ENCODE results near the gene MBD5.

Gene MBD5

DNA sequence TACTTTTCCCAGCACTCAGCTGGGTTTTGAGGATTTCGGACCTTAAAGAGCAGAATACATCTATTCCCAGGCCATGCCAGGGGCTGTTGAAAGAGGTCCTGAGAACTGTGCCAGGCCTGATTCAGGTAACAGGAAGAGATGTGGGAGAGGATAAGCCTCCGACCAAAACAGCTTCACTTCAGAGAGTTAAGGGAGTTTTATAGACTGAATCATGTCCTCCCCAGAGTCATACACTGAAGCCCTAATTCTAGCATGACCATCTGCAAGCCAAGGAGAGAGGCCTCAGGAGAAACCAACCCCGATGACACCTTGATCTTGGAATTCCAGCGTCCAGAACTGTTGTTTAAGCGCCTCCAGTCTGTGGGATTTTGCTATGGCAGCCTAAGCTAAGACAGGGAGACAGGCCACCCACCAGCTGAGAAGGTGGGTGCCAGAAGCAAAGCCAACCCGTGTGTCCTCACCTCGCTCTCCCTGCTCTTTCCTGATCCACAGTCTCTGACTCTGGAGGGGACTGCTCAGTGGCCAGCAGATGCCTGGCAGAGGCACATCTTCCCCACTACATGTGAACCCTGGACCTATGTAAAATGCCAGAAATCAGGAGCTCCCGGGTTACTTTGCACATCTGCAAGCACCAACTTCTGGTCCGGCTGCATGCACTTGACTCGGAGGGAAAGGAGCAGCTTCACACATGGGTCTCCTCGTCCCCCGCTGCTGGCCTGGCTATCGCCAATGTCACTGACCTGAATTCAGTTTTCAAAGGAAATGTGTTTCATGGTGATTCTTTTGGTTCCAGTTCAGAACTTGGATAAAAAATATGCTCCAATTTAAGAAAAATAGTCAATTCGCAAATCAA is 506.8 kb downstream of the MBD5 start:
- DNase-seq (ENCODE audit: low read depth) = no peak
- H3K4me3 ChIP-seq (ENCODE audit: low read length) = no peak overlapping the region
- no peak for TF ChIP-seq CTCF (IDR thresholded peaks at IDR 0.05; ENCODE audit: insufficient read depth, low read depth, low read length, missing control alignments)

GRCh38 chr2:148528356-148529064 is 507.6 kb downstream of the MBD5 start:
- no peak overlapping the region for H3K4me3 ChIP-seq (ENCODE audit: low read length)
- no peak for DNase-seq (ENCODE audit: low read depth)
- TF ChIP-seq CTCF (IDR thresholded peaks at IDR 0.05; ENCODE audit: insufficient read depth, low read depth, low read length, missing control alignments) = no peak

- no peak for TF ChIP-seq CTCF (IDR thresholded peaks at IDR 0.05; ENCODE audit: insufficient read depth, low read depth, low read length, missing control alignments)
- no peak for DNase-seq (ENCODE audit: low read depth)
- H3K4me3 ChIP-seq (ENCODE audit: low read length) = no peak overlapping the region
These were observed 508.9 kb downstream of the MBD5 start for GRCh38 chr2:148529745-148530144.

- no peak overlapping the region for H3K4me3 ChIP-seq (ENCODE audit: low read length)
- DNase-seq (ENCODE audit: low read depth) = no peak
- no peak for TF ChIP-seq CTCF (IDR thresholded peaks at IDR 0.05; ENCODE audit: insufficient read depth, low read depth, low read length, missing control alignments)
These were observed 509.5 kb downstream of the MBD5 start for GRCh38 chr2:148530350-148530749.

DNA sequence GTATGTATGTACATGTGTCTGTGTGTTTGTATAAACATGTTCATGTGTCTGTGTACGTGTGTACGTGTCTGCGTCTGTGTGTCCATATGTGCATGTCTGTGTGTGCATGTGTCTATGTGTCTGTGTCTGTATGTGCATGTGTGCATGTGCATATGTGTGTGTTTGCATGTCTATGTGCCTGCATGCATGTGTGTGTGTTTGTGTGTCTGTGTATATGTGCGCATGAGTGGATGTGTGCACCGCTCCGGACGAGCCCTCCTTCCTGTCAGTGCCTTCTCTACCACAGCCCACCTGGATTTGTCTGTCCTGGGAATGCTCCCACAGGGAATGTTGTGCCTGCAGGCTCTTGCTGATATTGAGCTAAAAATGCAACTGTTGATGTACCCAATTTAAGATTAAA is 510.3 kb downstream of the MBD5 start:
- DNase-seq (ENCODE audit: low read depth) = no peak
- no peak for TF ChIP-seq CTCF (IDR thresholded peaks at IDR 0.05; ENCODE audit: insufficient read depth, low read depth, low read length, missing control alignments)
- no peak overlapping the region for H3K4me3 ChIP-seq (ENCODE audit: low read length)

GRCh38 chr2:148531669-148532428 is 511.0 kb downstream of the MBD5 start:
- DNase-seq (ENCODE audit: low read depth) = no peak
- no peak for TF ChIP-seq CTCF (IDR thresholded peaks at IDR 0.05; ENCODE audit: insufficient read depth, low read depth, low read length, missing control alignments)
- no peak overlapping the region for H3K4me3 ChIP-seq (ENCODE audit: low read length)
